ENCODE measurements around the gene COL15A1. TPM values are rescaled to one million over a fixed set of nuclear protein-coding genes. Genes with fewer than 3 reads are reported as not detected.

The COL15A1 gene
- polyA plus RNA-seq, 1 donor: 21.6 TPM

DNA sequence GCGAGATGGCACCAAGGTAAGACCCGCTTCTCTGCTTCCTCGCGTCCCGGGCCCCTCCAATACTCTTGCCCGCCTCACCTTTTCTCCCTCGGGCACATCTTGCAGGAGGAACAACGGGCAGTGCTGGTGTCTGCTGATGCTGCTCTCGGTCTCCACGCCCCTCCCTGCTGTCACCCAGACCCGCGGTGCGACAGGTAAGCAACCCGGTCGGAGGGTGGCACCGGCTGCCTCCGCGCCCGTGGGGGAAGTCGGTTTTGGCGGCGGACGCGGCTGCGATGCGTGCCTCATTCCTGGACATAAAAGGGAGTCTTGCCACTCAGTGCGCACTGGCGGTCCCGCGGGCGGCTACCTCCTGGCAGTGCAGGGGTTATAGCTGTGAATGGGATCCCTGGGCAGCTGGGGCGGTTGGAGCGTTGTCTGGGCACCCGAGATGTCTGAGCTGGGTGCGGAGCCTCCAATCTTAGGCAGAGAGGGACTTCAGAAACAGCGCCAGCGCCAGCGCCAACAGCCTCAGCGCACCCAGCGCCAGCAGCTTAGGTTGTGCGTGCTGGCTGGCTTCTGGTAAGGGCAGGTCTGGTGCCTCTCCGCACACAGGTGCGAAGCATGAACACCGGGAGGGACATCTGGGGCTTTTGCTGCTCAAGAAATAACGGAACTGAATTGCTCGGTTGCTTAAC, 488 bp downstream of the COL15A1 start:
- peak; percentile 14 for DNase-seq

DNA sequence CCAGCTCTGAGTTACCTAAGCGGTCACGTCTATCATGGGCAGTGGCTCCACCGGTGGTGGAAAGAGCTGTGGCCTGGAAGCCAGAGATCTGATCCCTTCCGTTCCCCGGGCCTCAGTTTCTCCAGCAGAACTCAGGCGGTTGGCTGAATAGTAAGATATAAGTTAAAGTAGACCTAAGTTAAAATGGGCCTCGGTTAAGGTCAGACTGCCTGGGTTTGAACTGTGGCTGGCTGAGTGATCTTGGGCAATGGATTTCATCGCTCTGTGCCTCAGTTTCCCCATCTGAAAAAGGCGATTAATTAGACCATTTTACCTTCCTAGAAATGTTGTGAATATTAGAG, 997 bp downstream of the COL15A1 start:
- DNase-seq: no peak

DNA sequence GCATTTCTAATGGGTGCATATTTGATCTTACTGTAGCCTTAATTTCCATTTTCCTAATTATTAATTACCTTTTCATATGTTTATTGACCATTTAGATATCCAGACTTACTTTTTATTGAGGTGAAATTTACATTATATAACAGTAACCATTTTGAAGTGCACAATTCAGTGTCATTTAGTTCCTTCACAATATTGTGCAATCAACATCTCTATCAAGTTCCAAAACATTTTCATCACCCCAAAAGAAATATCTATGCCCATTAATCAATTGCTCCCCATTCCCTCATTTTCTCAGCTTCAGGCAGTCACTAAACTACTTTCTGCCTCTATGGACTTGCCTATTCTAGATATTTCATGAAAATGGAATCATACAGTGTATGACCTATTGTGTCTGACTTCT, 5.9 kb downstream of the COL15A1 start:
- no peak for DNase-seq

DNA sequence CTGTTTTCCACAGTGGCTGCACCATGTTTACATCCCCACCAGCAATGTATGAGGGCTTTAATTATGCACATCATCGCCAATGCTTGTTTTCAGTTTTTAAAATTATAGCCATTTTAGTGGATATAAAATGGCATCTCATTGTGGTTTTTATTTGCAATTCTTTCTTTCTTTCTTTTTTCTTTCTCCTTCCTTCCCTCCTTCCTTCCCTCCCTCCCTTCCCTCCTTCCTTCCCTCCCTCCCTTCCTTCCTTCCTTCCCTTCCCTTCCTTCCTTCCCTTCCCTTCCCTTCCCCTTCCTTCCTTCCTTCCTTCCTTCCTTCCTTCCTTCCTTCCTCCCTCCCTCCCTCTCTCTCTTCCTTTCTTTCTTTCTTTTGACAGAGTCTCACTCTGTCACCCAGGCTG, 6.6 kb downstream of the COL15A1 start:
- DNase-seq: no peak

DNA sequence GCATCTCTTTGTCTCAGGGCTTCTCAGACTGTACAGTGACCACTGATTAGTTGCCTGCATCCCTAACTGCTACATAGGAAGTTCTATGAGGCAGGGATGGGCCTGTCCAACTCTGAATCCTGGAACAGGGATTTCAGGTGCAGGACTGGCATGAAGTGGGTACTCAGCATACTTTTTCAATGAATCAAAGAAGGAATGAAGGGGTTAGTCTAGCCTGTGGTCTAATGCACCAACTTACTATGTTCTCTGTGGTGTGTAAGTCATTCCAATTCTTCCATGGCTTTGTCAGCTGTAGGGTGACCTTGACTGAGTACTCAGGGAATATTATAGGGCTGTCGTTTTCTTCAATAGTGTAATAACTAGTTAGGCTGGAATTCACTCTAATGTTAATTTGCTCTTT, 8.3 kb downstream of the COL15A1 start:
- DNase-seq: no peak

DNA sequence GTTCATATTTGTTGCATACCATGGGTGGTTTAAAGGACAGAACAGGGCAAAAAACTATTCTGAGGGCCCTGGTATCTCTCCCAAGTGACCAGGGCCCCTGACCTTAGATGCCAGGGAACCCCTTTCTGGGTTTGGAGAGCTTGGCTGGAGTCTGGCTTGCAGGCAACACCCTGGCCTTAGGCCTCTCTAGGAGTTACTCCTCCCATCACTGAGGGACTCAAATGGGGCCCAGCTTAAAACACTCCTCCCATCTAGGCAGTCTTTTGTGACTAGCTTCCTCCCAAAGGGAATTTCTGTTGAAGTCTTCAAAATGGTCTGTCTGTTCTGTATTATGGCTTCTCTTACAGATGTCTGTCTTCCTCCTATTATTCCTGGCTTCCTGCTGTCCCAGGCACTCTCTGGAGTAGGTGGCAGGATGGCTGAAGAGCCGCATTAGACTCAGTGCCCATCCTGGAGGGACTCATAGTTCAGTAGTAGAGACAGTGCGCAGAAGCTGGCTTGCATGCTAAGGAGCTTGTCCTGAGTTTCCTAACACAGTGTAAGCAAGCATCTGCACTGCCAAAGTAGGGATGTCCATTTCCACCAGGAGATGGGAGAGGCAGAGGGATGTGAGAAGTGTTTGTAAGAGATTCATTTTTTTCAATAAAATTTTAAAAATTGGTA, 10.0 kb downstream of the COL15A1 start:
- DNase-seq: no peak

DNA sequence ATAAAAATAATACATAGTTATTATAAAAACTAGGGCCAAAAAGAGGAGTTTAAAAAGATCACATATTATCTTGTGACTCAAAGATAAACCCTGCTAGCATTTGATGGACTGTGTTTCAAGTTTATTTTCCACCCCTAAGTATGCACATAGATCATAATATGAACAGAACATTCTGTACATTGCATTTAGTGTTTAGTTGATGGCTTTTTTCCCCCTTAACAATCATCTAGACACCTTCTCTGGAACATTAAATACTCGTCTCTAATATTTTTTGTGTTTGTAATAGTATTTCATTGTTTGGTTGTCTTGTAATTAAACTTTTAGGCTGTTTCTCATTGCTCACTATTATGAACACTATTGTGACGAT, 10.5 kb downstream of the COL15A1 start:
- DNase-seq: no peak

DNA sequence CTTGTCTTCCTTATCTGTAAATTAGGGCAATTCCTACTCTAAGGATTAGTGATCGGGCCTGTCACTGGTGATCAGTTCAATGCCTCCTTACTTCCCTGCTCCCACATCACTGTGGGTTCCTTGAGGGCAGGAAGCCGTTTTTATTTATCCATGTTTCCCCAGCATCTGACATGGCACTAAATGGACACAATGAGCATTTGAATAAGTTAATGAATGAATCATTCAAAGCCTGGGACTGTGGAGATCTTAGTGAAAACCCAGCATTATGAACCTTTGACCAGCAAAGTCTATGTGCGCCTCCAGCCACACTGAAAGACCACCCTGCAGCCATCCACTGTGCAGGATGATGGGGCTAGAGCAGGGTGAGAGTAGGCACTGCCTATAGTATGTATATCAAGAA, 11.6 kb downstream of the COL15A1 start:
- DNase-seq: no peak

DNA sequence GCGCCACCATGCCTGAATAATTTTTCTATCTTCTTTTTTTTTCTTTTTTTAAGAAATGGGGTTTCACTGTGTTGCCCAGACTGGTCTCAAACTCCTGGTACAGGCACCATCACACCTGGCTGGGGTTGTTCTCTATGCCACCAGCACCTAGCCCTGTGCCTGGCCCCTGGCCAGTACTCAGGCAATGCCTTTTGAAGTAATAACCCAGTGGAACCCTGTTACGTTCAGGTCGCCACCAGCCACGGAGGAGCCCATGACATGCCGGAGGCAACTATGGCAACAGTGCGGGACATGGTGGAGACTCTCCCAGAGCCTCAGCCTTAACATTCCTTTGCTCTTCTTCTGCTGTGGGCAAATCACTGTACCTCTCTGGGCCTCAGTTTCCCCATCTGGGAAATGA, 14.1 kb downstream of the COL15A1 start:
- no peak for DNase-seq

DNA sequence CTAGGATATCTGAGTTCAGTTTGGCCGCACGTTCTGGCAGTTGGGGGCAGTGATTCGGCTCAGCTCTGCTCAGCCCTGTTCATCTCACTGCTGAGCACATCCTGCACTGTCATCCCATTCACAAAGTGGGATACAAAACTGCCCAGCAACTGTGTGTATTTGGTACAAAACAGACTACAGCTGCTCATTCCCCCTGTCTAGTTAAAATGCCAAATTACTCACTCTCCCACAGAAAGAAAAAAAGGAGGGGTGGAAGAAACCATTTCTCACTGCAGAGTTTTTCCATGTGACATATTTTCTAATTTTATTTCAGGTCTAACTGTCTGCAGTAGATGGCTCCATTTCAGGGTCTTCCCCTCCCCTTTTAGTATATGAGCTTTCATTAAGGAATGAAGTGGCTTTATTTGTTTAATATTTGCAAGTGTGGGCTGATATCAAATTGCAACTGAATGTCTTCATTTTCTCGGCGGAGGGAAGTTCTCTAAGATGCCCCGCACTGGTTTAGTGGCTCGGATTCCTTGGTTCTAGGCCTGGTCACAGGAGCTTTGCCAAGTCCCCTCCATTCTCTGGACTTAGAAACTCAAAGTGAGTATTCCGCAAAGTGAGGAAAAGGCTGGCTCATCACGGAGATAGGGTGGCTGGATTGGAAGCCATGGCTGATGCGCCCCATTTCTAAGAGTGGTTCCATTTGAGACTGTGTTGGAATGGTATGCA, 14.7 kb downstream of the COL15A1 start:
- peak; percentile 18 for DNase-seq

DNA sequence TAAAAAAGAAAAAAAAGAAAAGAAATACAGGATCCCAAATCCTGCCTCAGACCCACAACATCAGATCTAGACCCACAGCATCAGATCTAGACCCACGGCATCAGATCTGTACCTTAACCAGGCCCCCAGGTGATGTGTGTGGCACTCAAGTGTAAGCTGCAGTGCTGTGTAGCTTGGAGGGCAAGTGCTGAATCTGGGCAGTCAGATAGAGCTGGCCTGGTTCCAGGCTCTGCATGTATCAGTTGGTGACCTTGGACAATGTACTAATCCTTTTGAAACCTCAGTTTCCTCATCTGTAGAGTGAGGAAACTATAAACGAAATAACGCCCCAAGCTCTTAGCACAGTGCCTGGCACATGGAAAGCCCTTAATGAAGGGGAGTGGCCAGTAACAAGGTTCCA, 16.7 kb downstream of the COL15A1 start:
- no peak for DNase-seq

DNA sequence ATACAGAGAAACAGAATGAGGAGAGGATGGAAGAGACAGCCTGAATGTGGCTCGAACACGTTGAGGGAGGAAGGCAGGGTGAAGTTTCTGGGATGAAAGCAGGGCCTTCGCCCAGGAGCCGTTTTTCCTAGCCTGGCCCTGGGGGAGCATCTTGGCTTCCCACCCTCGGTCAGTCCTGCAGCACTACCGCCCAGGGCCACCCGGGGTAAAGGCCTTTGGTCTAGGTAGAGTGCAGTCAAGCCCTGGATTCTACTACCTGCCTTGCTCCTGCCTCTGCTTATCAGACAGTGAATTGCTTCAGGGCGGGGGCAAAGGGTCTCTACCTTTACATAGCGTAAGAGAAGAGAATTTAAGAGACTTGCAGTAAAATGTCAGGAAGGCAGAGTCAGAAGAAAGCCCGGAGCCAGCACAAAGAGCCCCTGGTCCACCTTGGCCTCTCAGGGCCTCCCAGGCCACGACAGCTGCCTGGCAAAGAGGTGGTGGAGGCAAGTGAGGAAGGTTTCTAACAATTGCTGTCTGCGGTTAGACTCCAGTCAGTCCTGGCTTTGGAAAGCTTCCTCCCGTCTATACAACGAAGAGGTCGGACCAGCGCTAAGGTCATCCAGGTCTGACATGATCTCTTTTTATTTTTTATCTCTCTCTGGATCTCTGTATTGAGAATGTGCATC, 17.9 kb downstream of the COL15A1 start:
- DNase-seq: no peak

DNA sequence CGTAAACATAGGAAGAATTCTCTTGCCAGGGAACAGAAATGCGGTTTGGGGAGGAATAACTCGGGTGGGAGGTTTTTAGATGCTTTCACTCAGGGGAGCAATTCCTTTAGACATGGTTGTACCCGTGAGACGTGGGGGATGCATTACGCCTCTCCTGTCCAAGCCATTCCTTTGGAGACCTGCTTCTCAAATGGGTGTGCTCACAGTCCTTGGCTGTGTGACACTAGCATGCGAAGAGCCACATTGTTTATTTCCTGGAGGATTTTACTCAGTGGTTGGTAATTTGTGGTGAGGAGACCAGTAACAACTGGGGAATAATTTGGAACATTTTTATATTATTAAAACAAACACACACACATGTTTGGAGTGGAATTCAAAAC, 18.5 kb downstream of the COL15A1 start:
- no peak for DNase-seq

DNA sequence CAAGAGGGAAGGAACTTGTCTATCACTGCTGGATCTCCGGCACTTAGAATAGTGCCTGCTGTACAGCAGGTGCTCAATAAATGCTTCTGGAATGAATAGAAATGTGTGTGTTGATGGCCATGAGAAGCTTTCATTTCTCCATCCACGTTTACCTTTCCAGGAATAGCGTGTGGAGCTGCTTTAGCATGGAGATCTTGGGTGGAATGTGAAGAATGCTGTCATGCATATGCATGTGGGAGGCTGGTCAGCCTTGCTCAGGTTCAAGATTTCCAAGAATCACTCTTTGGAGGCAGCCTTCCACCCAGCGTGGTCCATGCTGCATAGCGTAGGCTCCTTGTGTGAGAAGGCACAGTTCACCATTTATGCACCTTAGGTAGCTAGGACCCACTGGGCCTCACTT, 19.2 kb downstream of the COL15A1 start:
- DNase-seq: peak; percentile 10

DNA sequence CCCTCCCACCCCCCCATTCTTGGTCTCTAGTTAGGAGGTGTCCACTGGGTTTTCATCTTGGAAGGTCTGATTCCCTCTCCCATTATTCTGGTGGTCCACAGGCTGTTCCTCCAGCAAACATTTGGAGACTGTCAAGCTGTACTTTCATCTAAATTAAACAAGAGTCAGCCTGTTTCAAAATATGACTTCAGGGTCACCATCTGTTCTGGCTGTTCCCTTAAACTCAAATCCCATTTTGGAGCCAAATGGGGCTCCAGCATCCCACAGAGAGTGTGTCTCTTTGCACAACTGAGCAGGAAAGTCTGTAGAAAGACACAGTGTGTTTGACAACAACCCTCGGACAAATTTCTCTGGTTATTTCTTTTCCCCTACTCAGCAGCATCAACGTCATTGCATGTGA, 20.5 kb downstream of the COL15A1 start:
- peak; percentile 20 for DNase-seq

DNA sequence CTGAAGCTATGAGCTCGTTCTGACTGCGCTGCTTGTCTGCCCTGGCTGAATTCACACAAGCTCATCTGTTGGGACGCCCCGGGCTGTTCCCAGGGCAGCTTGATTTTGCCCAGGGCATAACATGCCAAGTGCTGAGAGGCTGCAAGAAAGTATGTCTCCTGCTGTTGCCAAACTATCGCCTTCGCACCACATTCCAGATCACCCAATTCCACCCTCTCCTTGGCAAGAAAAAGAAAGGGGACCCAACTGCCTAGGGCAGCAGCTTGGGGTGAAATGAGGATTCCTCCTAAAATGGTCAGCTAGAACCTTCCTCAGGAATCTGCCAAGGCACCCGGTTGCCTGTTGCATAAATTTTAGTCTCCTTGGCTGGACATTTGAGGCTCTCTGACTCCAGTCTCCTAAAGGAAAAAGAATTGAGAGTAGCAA, 21.2 kb downstream of the COL15A1 start:
- no peak for DNase-seq

DNA sequence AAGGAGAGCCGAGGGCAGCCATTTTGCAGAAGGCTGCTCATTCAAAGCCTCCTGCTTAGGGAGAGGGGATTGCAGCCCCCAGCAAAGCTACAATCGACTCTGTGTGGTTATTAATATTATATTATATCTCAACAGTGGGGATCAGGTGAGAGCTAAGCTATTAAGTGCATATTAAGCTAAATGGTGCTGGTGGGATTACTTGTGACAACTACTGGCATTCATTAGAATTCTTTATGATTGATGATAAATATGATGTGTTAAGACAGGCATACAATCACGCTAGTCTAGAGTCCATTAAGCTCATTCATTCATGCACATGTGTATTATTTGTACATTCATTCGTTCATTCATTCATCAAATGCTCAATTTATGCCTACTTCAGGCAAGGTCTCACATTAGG, 23.0 kb downstream of the COL15A1 start:
- DNase-seq: no peak

DNA sequence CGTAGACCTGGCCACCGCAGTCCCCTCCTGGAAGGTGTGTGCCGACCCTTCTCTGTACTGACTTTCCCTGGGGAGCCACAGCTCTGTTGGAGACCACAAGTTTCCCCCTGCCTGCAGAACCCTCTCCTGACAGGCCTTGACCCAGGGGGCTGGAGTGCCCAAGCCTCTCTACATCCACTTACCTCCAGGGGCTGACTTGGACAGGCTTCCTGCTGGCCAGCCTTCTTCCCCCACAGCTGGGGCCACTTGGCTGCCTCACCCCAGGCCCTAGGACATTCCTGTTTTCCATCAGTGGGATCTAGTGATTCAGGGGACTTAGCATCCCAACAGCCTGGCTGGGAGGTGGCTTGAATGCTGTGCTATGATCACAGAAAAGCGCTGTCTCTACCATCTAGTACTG, 23.6 kb downstream of the COL15A1 start:
- DNase-seq: no peak

DNA sequence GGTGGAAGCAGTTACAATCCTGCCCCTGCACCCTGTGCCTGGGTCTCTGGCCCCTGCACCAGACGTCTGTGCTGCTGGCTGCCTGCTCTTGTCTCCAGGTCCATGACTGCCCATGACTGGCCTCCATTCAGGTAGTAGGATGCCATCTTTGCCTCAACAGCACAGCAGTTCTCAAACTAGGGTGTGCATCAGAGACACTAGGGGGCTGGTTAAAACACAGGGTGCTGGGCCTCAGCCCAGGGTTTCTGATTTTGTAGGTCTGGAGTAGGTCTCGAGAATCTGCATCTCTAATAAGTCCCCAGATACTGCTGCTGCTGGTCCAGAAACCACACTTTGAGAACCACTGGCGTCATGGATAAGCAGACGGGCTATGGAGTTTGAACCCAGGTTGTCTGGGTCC, 24.0 kb downstream of the COL15A1 start:
- DNase-seq: no peak

DNA sequence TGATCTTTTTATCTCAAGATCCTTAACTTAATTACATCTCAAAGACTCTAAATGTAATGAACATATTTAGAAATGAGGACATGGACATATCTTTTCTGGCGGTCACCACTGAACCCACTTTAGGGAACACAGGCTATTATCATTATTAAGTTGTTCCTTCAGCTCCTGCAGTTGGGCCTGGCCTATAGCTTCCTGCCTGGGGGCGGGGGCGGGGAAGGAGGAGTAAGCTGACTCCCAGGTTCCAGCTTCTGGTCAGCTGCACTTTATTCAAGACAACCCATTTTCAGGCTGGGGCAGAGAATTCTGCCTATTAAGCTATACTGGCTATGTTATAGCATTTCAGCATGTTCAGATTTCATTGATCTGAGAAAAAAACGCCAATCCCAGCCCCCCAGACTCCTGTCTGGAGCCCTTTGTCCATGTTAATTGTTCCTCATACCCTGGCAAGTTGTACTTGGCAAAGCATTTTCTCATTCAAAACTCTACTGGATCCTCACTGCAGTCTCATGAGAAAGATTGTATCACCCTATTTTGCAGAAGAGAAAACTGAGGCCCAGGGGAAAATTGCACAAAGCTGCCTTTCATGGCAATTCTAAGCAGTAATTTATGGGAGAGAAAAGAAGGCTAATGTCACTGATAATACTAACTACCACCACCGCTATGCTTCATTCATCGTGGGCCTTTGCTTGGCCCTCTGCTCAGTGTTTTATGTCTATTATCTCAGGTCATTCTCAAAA, 25.1 kb downstream of the COL15A1 start:
- no peak for DNase-seq

DNA sequence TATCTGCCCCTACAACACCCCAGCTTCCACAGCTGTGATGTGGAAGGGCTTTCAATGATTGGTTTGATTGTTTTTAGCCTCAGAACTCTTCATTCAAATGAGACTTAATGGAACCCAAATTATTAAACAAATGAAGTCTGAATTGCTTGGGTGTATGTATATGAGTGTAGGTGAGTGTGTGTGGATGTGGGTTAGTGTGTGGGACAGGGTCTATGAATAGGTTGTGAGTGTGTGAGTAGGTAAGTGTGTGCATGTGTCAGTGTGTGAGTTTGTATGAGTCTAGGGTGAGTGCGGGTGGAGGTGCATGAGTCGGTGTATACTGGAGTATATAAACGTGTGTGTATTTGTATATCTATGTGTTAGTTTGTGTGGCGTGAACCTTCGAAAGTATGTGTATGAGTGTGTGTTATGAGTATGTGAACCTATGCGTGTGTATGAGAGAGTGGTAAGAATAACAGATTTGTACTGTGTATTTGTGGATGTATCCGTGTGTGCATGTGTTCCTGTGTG, 26.9 kb downstream of the COL15A1 start:
- DNase-seq: no peak
